Superior temporal gyrus (tissue), 1 donor: ENCODE results near the gene APOD.

Source experiments
- DNase-seq: peaks from one replicate; pipeline ENCODE4 v3.0.0-alpha.2; 2016; ENCODE audit errors: extremely low spot score

Gene APOD

GRCh38 chr3:195524171-195524896 is 59.4 kb downstream of the APOD start:
- DNase-seq, result no peak

- peak; percentile 86 for DNase-seq
Observed at GRCh38 chr3:195522254-195523023, 61.3 kb downstream of the APOD start.
